WTC11 (cell line): Measurements from ENCODE around the gene MDFIC.

Experiments used
- ATF2 ChIP-seq: sonication (generic); formaldehyde crosslinking; IDR thresholded peaks from 2 replicates; pipeline ENCODE4 v1.8.1; 2022; ENCODE audit warnings: low read depth, missing genetic modification reagents, borderline replicate concordance
- ATF3 ChIP-seq: sonication (generic); formaldehyde crosslinking; conservative IDR thresholded peaks from 2 replicates; pipeline ENCODE4 v1.8.1; 2022; ENCODE audit warnings: mild to moderate bottlenecking, missing genetic modification reagents
- CBFB ChIP-seq: sonication (generic); formaldehyde crosslinking; IDR thresholded peaks from 2 replicates; pipeline ENCODE4 v1.8.1; 2022; ENCODE audit warnings: mild to moderate bottlenecking, low read depth, missing genetic modification reagents
- CREM ChIP-seq: sonication (generic); formaldehyde crosslinking; IDR thresholded peaks from 2 replicates; pipeline ENCODE4 v1.8.1; 2022; ENCODE audit warnings: mild to moderate bottlenecking, missing genetic modification reagents, moderate library complexity
- CTCF ChIP-seq: fragments of 200-600 bp; IDR thresholded peaks from 2 replicates; pipeline ENCODE4 v1.8.0; 2022; ENCODE audit warnings: antibody characterized with exemption
- E2F1 ChIP-seq: sonication (generic); formaldehyde crosslinking; IDR thresholded peaks from 2 replicates; pipeline ENCODE4 v1.8.0; 2022; ENCODE audit warnings: mild to moderate bottlenecking, missing genetic modification reagents
- FOXP4 ChIP-seq: sonication (generic); formaldehyde crosslinking; IDR thresholded peaks from 2 replicates; pipeline ENCODE4 v1.8.0; 2022; ENCODE audit warnings: mild to moderate bottlenecking, missing genetic modification reagents
- MAX ChIP-seq: sonication (generic); formaldehyde crosslinking; IDR thresholded peaks from 2 replicates; pipeline ENCODE4 v1.8.0; 2022; ENCODE audit warnings: mild to moderate bottlenecking, missing genetic modification reagents
- NR1H2 ChIP-seq: sonication (generic); formaldehyde crosslinking; IDR thresholded peaks from 2 replicates; pipeline ENCODE4 v1.9.0; 2021; ENCODE audit warnings: mild to moderate bottlenecking, moderate library complexity, missing genetic modification reagents
- SP1 ChIP-seq: sonication (generic); formaldehyde crosslinking; conservative IDR thresholded peaks from 2 replicates; pipeline ENCODE4 v1.8.1; 2022; ENCODE audit warnings: missing genetic modification reagents
- ZNF263 ChIP-seq: sonication (generic); formaldehyde crosslinking; IDR thresholded peaks from 2 replicates; pipeline ENCODE4 v1.8.1; 2022; ENCODE audit warnings: low read depth, mild to moderate bottlenecking, moderate library complexity, missing genetic modification reagents
- ZNF512 ChIP-seq: sonication (generic); formaldehyde crosslinking; IDR thresholded peaks from 2 replicates; pipeline ENCODE4 v1.8.1; 2022; ENCODE audit warnings: missing genetic modification reagents, borderline replicate concordance

GRCh38 chr7:114972567-114972966, 50.7 kb downstream of the MDFIC start:
- TF ChIP-seq ATF2 (CRISPR knock-in tag), result no peak
- TF ChIP-seq SP1, result no peak
- no peak for TF ChIP-seq MAX (CRISPR knock-in tag)
- no peak for TF ChIP-seq FOXP4
- no peak for TF ChIP-seq ATF3 (CRISPR knock-in tag)
- no peak for TF ChIP-seq ZNF512 (CRISPR knock-in tag)
- TF ChIP-seq CTCF, result no peak
- TF ChIP-seq CBFB (CRISPR knock-in tag), result no peak
- no peak for TF ChIP-seq E2F1 (CRISPR knock-in tag)
- no peak for TF ChIP-seq CREM (CRISPR knock-in tag)
- TF ChIP-seq ZNF263 (CRISPR knock-in tag), result no peak
- TF ChIP-seq NR1H2 (CRISPR knock-in tag), result no peak
